Measurements from ENCODE around the gene DCST1. TPM values are rescaled to one million over a fixed set of nuclear protein-coding genes. Genes with fewer than 3 reads are reported as not detected.

The DCST1 gene
- total and polyA plus RNA-seq, 2 of the 13 experiments (the other 11 are each of a cell fraction or from before 2014, with no cell fraction given) = 0.04 TPM; not detected in 1

GRCh38 chr1:155091071-155092051, 57.7 kb downstream of the DCST1 start (continued):
- TF ChIP-seq BRF2 (CRISPR knock-in tag; IDR thresholded peaks at IDR 0.05) = 0 out of 2 replicates have a peak, but pooled peaks have one; percentile 37
- no peak for TF ChIP-seq ZBTB49 (CRISPR knock-in tag; IDR thresholded peaks at IDR 0.05; ENCODE audit: borderline replicate concordance)
- TF ChIP-seq NFE2 (CRISPR knock-in tag; IDR thresholded peaks at IDR 0.05) = no peak
- TF ChIP-seq GABPA (IDR thresholded peaks at IDR 0.05; ENCODE audit: low read depth, low read length) = no peak
- TF ChIP-seq GABPA (CRISPR knock-in tag; IDR thresholded peaks at IDR 0.05; ENCODE audit: low read depth) = peak; percentile 43; the same call in 1 of the 2 replicates
- peak; percentile 80; the same call in 1 of the 2 replicates for TF ChIP-seq ZSCAN25 (CRISPR knock-in tag; IDR thresholded peaks at IDR 0.05)
- TF ChIP-seq ZBTB26 (CRISPR knock-in tag; IDR thresholded peaks at IDR 0.05; ENCODE audit: borderline replicate concordance) = no peak
- TF ChIP-seq ZBTB42 (CRISPR knock-in tag; IDR thresholded peaks at IDR 0.05) = peak; percentile 63; the same call in 1 of the 2 replicates
- no peak for TF ChIP-seq NPAS2 (CRISPR knock-in tag; IDR thresholded peaks at IDR 0.05; ENCODE audit: borderline replicate concordance)
- no peak for TF ChIP-seq SATB2 (CRISPR knock-in tag; IDR thresholded peaks at IDR 0.05)
- TF ChIP-seq TERF1 (CRISPR knock-in tag; IDR thresholded peaks at IDR 0.05) = no peak
- TF ChIP-seq RNF219 (CRISPR knock-in tag; IDR thresholded peaks at IDR 0.05) = no peak
- TF ChIP-seq ZBTB38 (CRISPR knock-in tag; IDR thresholded peaks at IDR 0.05) = peak; percentile 23; the same call in 1 of the 2 replicates
- peak; percentile 71; the same call in 1 of the 2 replicates for TF ChIP-seq THAP9 (CRISPR knock-in tag; IDR thresholded peaks at IDR 0.05; ENCODE audit: borderline replicate concordance)
- TF ChIP-seq ZSCAN20 (CRISPR knock-in tag; IDR thresholded peaks at IDR 0.05; ENCODE audit: borderline replicate concordance) = no peak
- peak; percentile 98 for TF ChIP-seq GFI1 (CRISPR knock-in tag; IDR thresholded peaks at IDR 0.05; ENCODE audit: borderline replicate concordance)
